Sigmoid colon (tissue), 7 donors: ENCODE measurements around the gene RMND1. TPM values are rescaled to one million over a fixed set of nuclear protein-coding genes. Genes with fewer than 3 reads are reported as not detected.
"Not testable (repeated sequence)": the region's sequence is repeated elsewhere in the genome, so short reads cannot be mapped to it uniquely, and the experiment has no call there.

Source experiments
- DNase-seq: peaks from one replicate; pipeline ENCODE4 v3.0.0-alpha.2; 2019
- H3K27ac ChIP-seq, 4 donors: fragments of 200-600 bp; sonication (generic); one replicate each; pipeline ENCODE4 v1.5.1; 2016 to 2019; ENCODE audit warnings: mild to moderate bottlenecking in 1 of 4
- H3K27me3 ChIP-seq, 3 donors: fragments of 200-600 bp; sonication (generic); one replicate each; pipeline ENCODE4 v1.5.1; 2019; ENCODE audit warnings: mild to moderate bottlenecking in 1 of 3
- H3K36me3 ChIP-seq, 4 donors: fragments of 200-600 bp; sonication (generic); one replicate each; pipeline ENCODE4 v1.5.1; 2016 to 2019
- H3K4me1 ChIP-seq, 4 donors: fragments of 200-600 bp; sonication (generic); one replicate each; pipeline ENCODE4 v1.5.1; 2017 to 2019
- H3K4me3 ChIP-seq, 4 donors: fragments of 200-600 bp; sonication (generic); one replicate each; pipeline ENCODE4 v1.5.1; 2017 to 2019; ENCODE audit warnings: mild to moderate bottlenecking in 2 of 4, moderate library complexity in 1 of 4
- H3K9me3 ChIP-seq, 4 donors: fragments of 200-600 bp in 3 of 4; sonication (generic) in 3 of 4; one replicate each; pipeline versions ENCODE4 v1.5.1 to v1.6.1; 2013 to 2019
- EP300 ChIP-seq, 4 donors: sonication (generic); formaldehyde crosslinking; IDR thresholded peaks; one replicate each; pipeline ENCODE4 v1.6.1; 2017; ENCODE audit warnings: antibody characterized with exemption in 4 of 4
- POLR2A ChIP-seq, 2 donors: fragments of 450-650 bp; IDR thresholded peaks; one replicate each; pipeline ENCODE4 v1.6.1; 2016; ENCODE audit warnings: antibody characterized with exemption in 2 of 2, mild to moderate bottlenecking in 2 of 2, moderate library complexity in 2 of 2
- POLR2AphosphoS5 ChIP-seq, 4 donors: sonication (generic); formaldehyde crosslinking; IDR thresholded peaks; one replicate each; pipeline ENCODE4 v1.6.1; 2017; ENCODE audit warnings: antibody characterized with exemption in 4 of 4
- WGBS, 2 donors: extraction: QIAGEN DNeasy Blood & Tissue Kit; methylation state at CpG; one replicate each; pipeline ENCODE4 v1.1.7; 2013; 5-methylcytosine and 5-hydroxymethylcytosine counted together
- intact Hi-C: fragments of 100-400 bp; cut with DNase I; formaldehyde crosslinking; loops from one replicate; pipeline ENCODE4 v1.15.1; 2023
- polyA plus RNA-seq, 3 donors: library from polyadenylated mRNA; stranded (reverse); fragments of 200-250 nt; gene quantifications; one replicate each; pipeline ENCODE4 v1.2.3, GENCODE V29; 2013
- total RNA-seq, 4 donors: library from RNA; depleted of rRNA; stranded (reverse); fragments of >200 nt; gene quantifications; one replicate each; pipeline ENCODE4 v1.1.0, GENCODE V29; 2016
- TF ChIP-seq, protein P1 (sequence below), 4 experiments: fragments of 450-650 bp in 3 of 4; fragments of 200-600 bp in 1 of 4; IDR thresholded peaks; one replicate each; pipeline ENCODE4 v1.5.1; 2016 to 2019; ENCODE audit warnings: antibody characterized with exemption in 4 of 4, mild to moderate bottlenecking in 3 of 4, moderate library complexity in 2 of 4
- donor health status: healthy with polysubstance abuse.
- donor health status: Bipolar disorder and iron deficiency.
- donor health status: healthy.

Gene RMND1
- total and polyA plus RNA-seq, 7 donors, result 12.4 to 26.3 (median 16.9) TPM

DNA sequence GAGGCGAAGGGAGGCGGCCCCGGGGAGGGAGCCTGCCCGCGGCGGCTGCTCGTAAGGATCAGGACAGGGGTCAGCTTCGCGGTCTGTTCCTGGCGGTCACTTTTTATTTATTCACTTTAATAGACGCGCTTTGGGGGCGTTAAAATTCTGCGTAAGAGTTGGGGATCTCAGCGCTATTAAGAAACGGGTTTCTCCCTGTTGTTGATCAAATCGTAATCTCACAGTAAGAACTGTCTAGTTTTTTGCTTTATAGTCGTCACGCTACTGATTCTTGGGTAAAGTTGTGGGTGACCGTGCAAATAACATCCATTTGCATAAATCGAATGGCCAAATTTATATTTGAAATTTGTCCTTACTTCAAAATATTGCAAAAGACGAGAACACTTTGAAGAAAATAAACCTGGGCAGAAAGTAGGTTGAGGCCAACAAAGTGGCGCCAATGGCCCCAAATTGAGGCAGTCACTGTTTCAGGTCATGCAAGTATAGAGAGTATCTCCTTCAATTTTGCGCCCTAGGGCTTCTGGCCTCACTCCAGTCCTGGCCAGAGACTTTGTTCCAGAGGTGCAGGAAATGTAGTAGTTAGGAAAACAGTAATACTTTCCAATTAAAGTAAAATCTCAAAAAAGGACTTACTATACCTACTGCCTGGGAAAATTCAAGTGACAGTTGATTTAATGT lies 963 bp upstream of the RMND1 start:
- Histone ChIP-seq H3K4me1 (peaks cover 0 to 38% (median 27%) of the 10 kb centered on the region in 4 donors), H3K9me3 (no peaks in the 10 kb centered on the region), H3K4me3 (peak overlapping the region; percentile 78 to 98 (median 83)), H3K27me3 (no peaks in the 10 kb centered on the region), H3K27ac (peak overlapping the region; percentile 90 to 97 (median 94)), H3K36me3 (peaks cover 0 to 13% (median 0%) of the 10 kb centered on the region in 4 donors)
- no peak for DNase-seq
- intact Hi-C loops, result loop anchor here (1.0 to 10.0 kb wide), 2 partner anchors 63 to 568 kb away; no protein-coding TSS in a partner anchor
- 1% methylated on average over 24 of the region's 24 CpGs for WGBS, 2 donors
- TF ChIP-seq, protein P1, sequence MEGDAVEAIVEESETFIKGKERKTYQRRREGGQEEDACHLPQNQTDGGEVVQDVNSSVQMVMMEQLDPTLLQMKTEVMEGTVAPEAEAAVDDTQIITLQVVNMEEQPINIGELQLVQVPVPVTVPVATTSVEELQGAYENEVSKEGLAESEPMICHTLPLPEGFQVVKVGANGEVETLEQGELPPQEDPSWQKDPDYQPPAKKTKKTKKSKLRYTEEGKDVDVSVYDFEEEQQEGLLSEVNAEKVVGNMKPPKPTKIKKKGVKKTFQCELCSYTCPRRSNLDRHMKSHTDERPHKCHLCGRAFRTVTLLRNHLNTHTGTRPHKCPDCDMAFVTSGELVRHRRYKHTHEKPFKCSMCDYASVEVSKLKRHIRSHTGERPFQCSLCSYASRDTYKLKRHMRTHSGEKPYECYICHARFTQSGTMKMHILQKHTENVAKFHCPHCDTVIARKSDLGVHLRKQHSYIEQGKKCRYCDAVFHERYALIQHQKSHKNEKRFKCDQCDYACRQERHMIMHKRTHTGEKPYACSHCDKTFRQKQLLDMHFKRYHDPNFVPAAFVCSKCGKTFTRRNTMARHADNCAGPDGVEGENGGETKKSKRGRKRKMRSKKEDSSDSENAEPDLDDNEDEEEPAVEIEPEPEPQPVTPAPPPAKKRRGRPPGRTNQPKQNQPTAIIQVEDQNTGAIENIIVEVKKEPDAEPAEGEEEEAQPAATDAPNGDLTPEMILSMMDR (IDR thresholded peaks at IDR 0.05), result no peak
- no peak for TF ChIP-seq POLR2A (IDR thresholded peaks at IDR 0.05)
- no peak for TF ChIP-seq POLR2AphosphoS5 (IDR thresholded peaks at IDR 0.05)
- no peak for TF ChIP-seq EP300 (IDR thresholded peaks at IDR 0.05)

DNA sequence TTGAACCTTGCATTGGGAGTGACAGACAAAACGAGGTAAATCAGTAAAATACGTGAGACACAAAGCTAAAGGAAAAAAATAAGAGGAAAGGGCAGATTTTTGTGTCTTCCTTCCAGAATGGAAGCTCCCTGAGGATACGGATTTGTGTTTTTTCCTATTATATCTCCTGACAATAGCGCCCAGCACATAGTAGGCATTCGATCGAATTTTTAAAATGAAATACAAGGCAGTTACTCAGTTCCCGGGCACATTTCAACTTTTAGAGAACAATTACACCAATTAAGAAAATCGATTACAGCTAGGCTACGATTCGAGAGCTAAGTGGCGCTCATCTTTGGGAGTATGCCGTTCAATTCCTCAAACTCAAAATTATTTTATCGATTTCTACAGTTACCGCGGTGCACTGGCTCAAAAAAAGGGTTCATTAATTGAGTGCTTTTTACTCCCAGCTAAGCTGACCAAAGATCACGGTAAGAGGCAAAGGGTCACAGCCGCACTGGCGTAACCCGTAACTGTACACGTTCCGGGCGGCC lies 443 bp downstream of the RMND1 start:
- no peak for TF ChIP-seq EP300 (IDR thresholded peaks at IDR 0.05)
- no peak for TF ChIP-seq POLR2A (IDR thresholded peaks at IDR 0.05)
- TF ChIP-seq, protein P1 (IDR thresholded peaks at IDR 0.05), result no peak
- no peak for TF ChIP-seq POLR2AphosphoS5 (IDR thresholded peaks at IDR 0.05)

DNA sequence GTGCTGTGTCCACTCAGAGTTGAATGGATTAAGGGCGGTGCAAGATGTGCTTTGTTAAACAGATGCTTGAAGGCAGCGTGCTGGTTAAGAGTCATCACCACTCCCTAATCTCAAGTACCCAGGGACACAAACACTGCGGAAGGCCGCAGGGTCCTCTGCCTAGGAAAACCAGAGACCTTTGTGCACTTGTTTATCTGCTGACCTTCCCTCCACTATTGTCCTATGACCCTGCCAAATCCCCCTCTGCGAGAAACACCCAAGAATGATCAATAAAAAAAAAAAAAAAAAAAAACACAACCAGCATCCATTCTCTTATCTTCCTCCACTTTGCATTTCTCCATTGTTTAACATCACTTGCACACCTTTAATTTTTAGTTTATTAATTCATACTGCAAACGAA lies 998 bp downstream of the RMND1 start:
- H3K4me3 ChIP-seq, result peak overlapping the region in 3 of 4 donors; percentile 78 to 98 (median 80)
- H3K27me3 ChIP-seq, H3K36me3 ChIP-seq, H3K9me3 ChIP-seq, DNase-seq: not testable (repeated sequence)
- intact Hi-C loops, result loop anchor here (10.0 kb wide), 1 partner anchor 566 kb away; no protein-coding TSS in a partner anchor
- WGBS, 2 donors, result 25 to 47% methylated on average over 5 to 6 of the region's 6 CpGs
- H3K27ac ChIP-seq, result peak overlapping the region; percentile 90 to 97 (median 94)
- peaks cover 0 to 39% (median 33%) of the 10 kb centered on the region in 4 donors for H3K4me1 ChIP-seq

More for the DNA sequence above, 443 bp downstream of the RMND1 start:
- H3K36me3 ChIP-seq, result peaks cover 0 to 2% (median 0%) of the 10 kb centered on the region in 4 donors
- H3K27ac ChIP-seq, result peak overlapping the region; percentile 90 to 97 (median 94)
- intact Hi-C loops, result loop anchor here (10.0 kb wide), 1 partner anchor 567 kb away; no protein-coding TSS in a partner anchor
- peak overlapping the region; percentile 78 to 98 (median 83) for H3K4me3 ChIP-seq
- no peaks in the 10 kb centered on the region for H3K27me3 ChIP-seq
- H3K9me3 ChIP-seq, result no peaks in the 10 kb centered on the region
- WGBS, 2 donors, result 1 to 2% methylated on average over 22 of the region's 22 CpGs
- no peak for DNase-seq
- peaks cover 0 to 35% (median 28%) of the 10 kb centered on the region in 4 donors for H3K4me1 ChIP-seq

DNA sequence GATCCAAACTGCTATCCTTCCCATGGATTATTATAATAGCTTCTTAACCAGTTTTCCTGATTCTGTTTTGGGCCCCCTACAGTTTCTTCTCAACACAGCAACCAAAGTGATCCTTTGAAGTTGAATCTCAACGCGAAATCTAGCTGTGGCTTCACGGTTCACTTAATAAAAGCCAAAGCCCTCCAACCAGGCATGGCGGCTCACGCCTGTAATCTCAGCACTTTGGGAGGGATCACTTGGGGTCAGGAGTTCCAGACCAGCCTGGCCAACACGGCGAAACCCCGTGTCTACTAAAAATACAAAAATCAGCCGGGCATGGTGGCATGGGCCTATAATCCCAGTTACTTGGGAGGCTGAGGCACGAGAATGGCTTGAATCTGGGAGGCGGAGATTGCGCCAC lies 3.3 kb downstream of the RMND1 start:
- WGBS, 2 donors, result 94 to 95% methylated on average over 12 of the region's 12 CpGs
- intact Hi-C loops, result no loop called here
- Histone ChIP-seq H3K36me3 (no peaks in the 10 kb centered on the region), H3K4me1 (peaks cover 0 to 34% (median 28%) of the 10 kb centered on the region in 4 donors), H3K4me3 (no peak overlapping the region), H3K27me3 (no peaks in the 10 kb centered on the region), H3K9me3 (no peaks in the 10 kb centered on the region), H3K27ac (no peak overlapping the region)
- DNase-seq, result no peak
- TF ChIP-seq EP300 (IDR thresholded peaks at IDR 0.05) (no peak), POLR2AphosphoS5 (IDR thresholded peaks at IDR 0.05) (no peak), POLR2A (IDR thresholded peaks at IDR 0.05) (no peak)
- TF ChIP-seq, protein P1 (IDR thresholded peaks at IDR 0.05), result no peak

DNA sequence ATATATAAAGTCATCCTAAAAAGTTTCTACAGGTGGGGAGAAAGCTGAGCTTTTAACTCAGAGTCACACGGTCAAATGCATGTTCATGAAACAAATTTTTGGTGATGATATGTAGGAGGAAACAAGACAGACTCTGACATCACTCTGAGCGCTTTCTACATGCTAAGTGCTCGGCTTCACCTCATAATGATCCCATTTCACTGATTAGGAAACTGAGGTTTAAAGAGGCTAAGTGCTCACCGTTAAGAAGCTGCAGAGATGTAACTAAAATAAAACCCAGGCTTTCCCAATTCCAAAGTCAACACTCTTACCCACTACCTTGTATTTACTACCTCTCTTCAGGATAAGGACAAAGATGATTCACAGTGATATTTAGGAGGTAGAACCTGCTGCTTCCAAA lies 4.7 kb downstream of the RMND1 start:
- peak overlapping the region in 1 of 4 donors; percentile 84 for H3K27ac ChIP-seq
- DNase-seq, result no peak
- TF ChIP-seq EP300 (IDR thresholded peaks at IDR 0.05) (no peak), POLR2A (IDR thresholded peaks at IDR 0.05) (no peak), POLR2AphosphoS5 (IDR thresholded peaks at IDR 0.05) (no peak)
- TF ChIP-seq, protein P1 (IDR thresholded peaks at IDR 0.05), result no peak
- no peaks in the 10 kb centered on the region for H3K27me3 ChIP-seq
- no peaks in the 10 kb centered on the region for H3K36me3 ChIP-seq
- no peak overlapping the region for H3K4me3 ChIP-seq
- 88 to 92% methylated on average over 4 of the region's 4 CpGs for WGBS, 2 donors
- no peaks in the 10 kb centered on the region for H3K9me3 ChIP-seq
- intact Hi-C loops, result no loop called here
- H3K4me1 ChIP-seq, result peaks cover 0 to 27% (median 22%) of the 10 kb centered on the region in 4 donors
